ENCODE results near the gene WDFY1.

Gene WDFY1

GRCh38 chr2:223918671-223919134 is 26.4 kb downstream of the WDFY1 start:
- no peak overlapping the region for H2AFZ ChIP-seq (ENCODE audit: low read depth, low read length)
- H3K4me1 ChIP-seq (ENCODE audit: insufficient read depth, low read length): no peaks in the 10 kb centered on the region
- DNase-seq (no peak), ATAC-seq (ENCODE audit: insufficient read depth, low read depth) (no peak)
- no peak overlapping the region for H3K4me2 ChIP-seq (ENCODE audit: insufficient read depth, low read length)
- H4K20me1 ChIP-seq (ENCODE audit: insufficient read depth, low read length): peaks cover 10% of the 10 kb centered on the region
- H3K9me3 ChIP-seq (ENCODE audit: insufficient read depth, low read length, severe bottlenecking): no peaks in the 10 kb centered on the region
- H3K27ac ChIP-seq (ENCODE audit: low read length): no peak overlapping the region
- H3K79me2 ChIP-seq (ENCODE audit: insufficient read depth, low read length): peaks cover 12% of the 10 kb centered on the region; the same call in 1 of the 2 replicates
- no peaks in the 10 kb centered on the region for H3K27me3 ChIP-seq (ENCODE audit: insufficient read depth, low read length, poor library complexity)
- peaks cover 9% of the 10 kb centered on the region; the same call in 1 of the 2 replicates for H3K36me3 ChIP-seq (ENCODE audit: insufficient read depth, low read length)
- no peak for TF ChIP-seq EZH2 (IDR thresholded peaks at IDR 0.05; ENCODE audit: borderline replicate concordance, low read depth, low read length, severe bottlenecking)
- no peak for TF ChIP-seq CTCF (IDR thresholded peaks at IDR 0.05; ENCODE audit: borderline replicate concordance, extremely low read depth, low read length, poor library complexity, severe bottlenecking)
- no peak overlapping the region for H3K4me3 ChIP-seq (ENCODE audit: low read depth in 1 of 2, low read length in 2 of 2)
- no peak overlapping the region for H3K9ac ChIP-seq (ENCODE audit: low read depth, low read length)

- ATAC-seq (ENCODE audit: insufficient read depth, low read depth): no peak
- H3K36me3 ChIP-seq (ENCODE audit: insufficient read depth, low read length): peaks cover 9% of the 10 kb centered on the region; the same call in 1 of the 2 replicates
- no peak overlapping the region for H3K27ac ChIP-seq (ENCODE audit: low read length)
Measured at GRCh38 chr2:223916181-223916920, 28.8 kb downstream of the WDFY1 start.

GRCh38 chr2:223915071-223915470 is 30.1 kb downstream of the WDFY1 start:
- H3K4me1 ChIP-seq (ENCODE audit: insufficient read depth, low read length): no peaks in the 10 kb centered on the region
- peaks cover 9% of the 10 kb centered on the region; the same call in 1 of the 2 replicates for H3K36me3 ChIP-seq (ENCODE audit: insufficient read depth, low read length)
- no peak overlapping the region for H3K9ac ChIP-seq (ENCODE audit: low read depth, low read length)
- no peaks in the 10 kb centered on the region for H3K9me3 ChIP-seq (ENCODE audit: insufficient read depth, low read length, severe bottlenecking)
- no peak overlapping the region for H3K4me2 ChIP-seq (ENCODE audit: insufficient read depth, low read length)
- no peak for DNase-seq
- H3K27me3 ChIP-seq (ENCODE audit: insufficient read depth, low read length, poor library complexity): no peaks in the 10 kb centered on the region
- no peak overlapping the region for H2AFZ ChIP-seq (ENCODE audit: low read depth, low read length)
- no peak for ATAC-seq (ENCODE audit: insufficient read depth, low read depth)
- TF ChIP-seq CTCF (IDR thresholded peaks at IDR 0.05; ENCODE audit: borderline replicate concordance, extremely low read depth, low read length, poor library complexity, severe bottlenecking): no peak
- TF ChIP-seq EZH2 (IDR thresholded peaks at IDR 0.05; ENCODE audit: borderline replicate concordance, low read depth, low read length, severe bottlenecking): no peak
- no peak overlapping the region for H3K4me3 ChIP-seq (ENCODE audit: low read depth in 1 of 2, low read length in 2 of 2)
- no peak overlapping the region for H3K27ac ChIP-seq (ENCODE audit: low read length)
- 0 out of 2 replicates have a peak, but pooled peaks cover 5% of the 10 kb centered on the region for H4K20me1 ChIP-seq (ENCODE audit: insufficient read depth, low read length)
- peaks cover 2% of the 10 kb centered on the region; the same call in 1 of the 2 replicates for H3K79me2 ChIP-seq (ENCODE audit: insufficient read depth, low read length)

More at GRCh38 chr2:223916181-223916920, 28.8 kb downstream of the WDFY1 start:
- DNase-seq: no peak
- H3K79me2 ChIP-seq (ENCODE audit: insufficient read depth, low read length): peaks cover 5% of the 10 kb centered on the region; the same call in 1 of the 2 replicates
- H3K4me1 ChIP-seq (ENCODE audit: insufficient read depth, low read length): no peaks in the 10 kb centered on the region
- H2AFZ ChIP-seq (ENCODE audit: low read depth, low read length): no peak overlapping the region
- H3K4me2 ChIP-seq (ENCODE audit: insufficient read depth, low read length): no peak overlapping the region
- H3K4me3 ChIP-seq (ENCODE audit: low read depth in 1 of 2, low read length in 2 of 2): no peak overlapping the region
- H4K20me1 ChIP-seq (ENCODE audit: insufficient read depth, low read length): 0 out of 2 replicates have a peak, but pooled peaks cover 5% of the 10 kb centered on the region
- no peak overlapping the region for H3K9ac ChIP-seq (ENCODE audit: low read depth, low read length)
- no peaks in the 10 kb centered on the region for H3K9me3 ChIP-seq (ENCODE audit: insufficient read depth, low read length, severe bottlenecking)
- no peaks in the 10 kb centered on the region for H3K27me3 ChIP-seq (ENCODE audit: insufficient read depth, low read length, poor library complexity)
- TF ChIP-seq CTCF (IDR thresholded peaks at IDR 0.05; ENCODE audit: borderline replicate concordance, extremely low read depth, low read length, poor library complexity, severe bottlenecking): no peak
- no peak for TF ChIP-seq EZH2 (IDR thresholded peaks at IDR 0.05; ENCODE audit: borderline replicate concordance, low read depth, low read length, severe bottlenecking)
